Measurements from ENCODE around the gene PTPRN2.

- TF ChIP-seq CTCF (IDR thresholded peaks at IDR 0.05 in 2 of 3, conservative IDR thresholded peaks at IDR 0.05 in 1 of 3; ENCODE audit: insufficient read depth in 2 of 3, low read depth in 1 of 3, low read length in 3 of 3), result no peak
- no peak for TF ChIP-seq JUNB (CRISPR knock-in tag; conservative IDR thresholded peaks at IDR 0.05)
- TF ChIP-seq MAX (CRISPR knock-in tag; IDR thresholded peaks at IDR 0.05), result no peak
- TF ChIP-seq IRF1 (CRISPR knock-in tag; IDR thresholded peaks at IDR 0.05; ENCODE audit: borderline replicate concordance), result no peak
- TF ChIP-seq MXI1 (IDR thresholded peaks at IDR 0.05; ENCODE audit: low read depth, low read length), result no peak
- TF ChIP-seq ZNF280A (IDR thresholded peaks at IDR 0.05; ENCODE audit: low read depth, partially characterized antibody), result no peak
- no peak for TF ChIP-seq POLR2AphosphoS5 (IDR thresholded peaks at IDR 0.05; ENCODE audit: control insufficient read depth, insufficient read depth, low read depth, low read length)
- no peak for TF ChIP-seq POLR3A (IDR thresholded peaks at IDR 0.05; ENCODE audit: borderline replicate concordance, extremely low read depth, insufficient read depth, insufficient read length)
- TF ChIP-seq ZNF12 (CRISPR knock-in tag; IDR thresholded peaks at IDR 0.05), result no peak
These were observed 575.7 kb downstream of the PTPRN2 start for GRCh38 chr7:158011941-158012340.
